Measurements from ENCODE around the gene OLFML2A. TPM values are rescaled to one million over a fixed set of nuclear protein-coding genes. Genes with fewer than 3 reads are reported as not detected.

The OLFML2A gene
- total RNA-seq, 6 experiments from 2014 or later = 0.12 to 0.74 (median 0.40) TPM

GRCh38 chr9:124805186-124805585 lies 28.3 kb downstream of the OLFML2A start:
- Histone ChIP-seq H3K27me3 (no peaks in the 10 kb centered on the region), H3K36me3 (no peaks in the 10 kb centered on the region), H3K27ac (no peak overlapping the region), H3K9me3 (no peaks in the 10 kb centered on the region), H3K4me3 (no peak overlapping the region), H3K4me1 (no peaks in the 10 kb centered on the region)
- TF ChIP-seq POLR2A (IDR thresholded peaks at IDR 0.05) (no peak), CTCF (IDR thresholded peaks at IDR 0.05) (no peak)
- WGBS (ENCODE audit: insufficient coverage, low coverage, low lambda C conversion rate, missing lambda C conversion rate) = 46% methylated on average over 4 of the region's 4 CpGs
- ATAC-seq (no peak), DNase-seq (no peak)
- intact Hi-C loops (cut with DNase I) = no loop called here

GRCh38 chr9:124808246-124808956 lies 31.5 kb downstream of the OLFML2A start:
- no peak for ATAC-seq
- WGBS (ENCODE audit: insufficient coverage, low coverage, low lambda C conversion rate, missing lambda C conversion rate) = 87% methylated on average over 4 of the region's 12 CpGs
- Histone ChIP-seq H3K36me3 (no peaks in the 10 kb centered on the region), H3K4me3 (no peak overlapping the region), H3K27ac (no peak overlapping the region), H3K9me3 (no peaks in the 10 kb centered on the region), H3K4me1 (no peaks in the 10 kb centered on the region), H3K27me3 (no peaks in the 10 kb centered on the region)
- intact Hi-C loops (cut with DNase I) = no loop called here
- TF ChIP-seq POLR2A (IDR thresholded peaks at IDR 0.05) (no peak), CTCF (IDR thresholded peaks at IDR 0.05) (no peak)
- DNase-seq = no peak

GRCh38 chr9:124809211-124809610 lies 32.3 kb downstream of the OLFML2A start:
- no peaks in the 10 kb centered on the region for H3K4me1 ChIP-seq
- DNase-seq = no peak
- H3K27me3 ChIP-seq = no peaks in the 10 kb centered on the region
- H3K36me3 ChIP-seq = no peaks in the 10 kb centered on the region
- no peak overlapping the region for H3K27ac ChIP-seq
- no peak for ATAC-seq
- intact Hi-C loops (cut with DNase I) = no loop called here
- TF ChIP-seq CTCF (IDR thresholded peaks at IDR 0.05) = no peak
- TF ChIP-seq POLR2A (IDR thresholded peaks at IDR 0.05) = no peak
- H3K9me3 ChIP-seq = no peaks in the 10 kb centered on the region
- 90% methylated on average over 3 of the region's 6 CpGs for WGBS (ENCODE audit: insufficient coverage, low coverage, low lambda C conversion rate, missing lambda C conversion rate)
- H3K4me3 ChIP-seq = no peak overlapping the region

GRCh38 chr9:124809741-124810500 lies 33.0 kb downstream of the OLFML2A start:
- H3K4me3 ChIP-seq = no peak overlapping the region
- 83% methylated on average over 1 of the region's 60 CpGs for WGBS (ENCODE audit: insufficient coverage, low coverage, low lambda C conversion rate, missing lambda C conversion rate)
- TF ChIP-seq CTCF (IDR thresholded peaks at IDR 0.05) (no peak), POLR2A (IDR thresholded peaks at IDR 0.05) (no peak)
- H3K27ac ChIP-seq = no peak overlapping the region
- ATAC-seq (peak in 1 of 4 donors; percentile 16), DNase-seq (peak in 1 of 3 donors; percentile 47)
- no peaks in the 10 kb centered on the region for H3K36me3 ChIP-seq
- intact Hi-C loops (cut with DNase I) = no loop called here
- no peaks in the 10 kb centered on the region for H3K27me3 ChIP-seq
- H3K9me3 ChIP-seq = no peaks in the 10 kb centered on the region
- H3K4me1 ChIP-seq = no peaks in the 10 kb centered on the region
